Mucosa of stomach (tissue), 1 donor: Measurements from ENCODE around the gene SASH1.
"Not testable (repeated sequence)": the region's sequence is repeated elsewhere in the genome, so short reads cannot be mapped to it uniquely, and the experiment has no call there.

Source experiments
- H3K27me3 ChIP-seq: one replicate; pipeline ENCODE4 v1.7.0; 2013; ENCODE audit warnings: mild to moderate bottlenecking, low read length; ENCODE audit not compliant: control insufficient read depth, insufficient read depth
- H3K36me3 ChIP-seq: one replicate; pipeline ENCODE4 v1.7.0; 2013; ENCODE audit warnings: low read length; ENCODE audit not compliant: control insufficient read depth, insufficient read depth
- H3K4me1 ChIP-seq: one replicate; pipeline ENCODE4 v1.7.0; 2013; ENCODE audit warnings: mild to moderate bottlenecking, low read length; ENCODE audit not compliant: control insufficient read depth, insufficient read depth
- H3K4me3 ChIP-seq: one replicate; pipeline ENCODE4 v1.7.0; 2013; ENCODE audit warnings: low read length
- H3K9ac ChIP-seq: one replicate; pipeline ENCODE4 v1.7.0; 2013; ENCODE audit warnings: mild to moderate bottlenecking, low read length, moderate library complexity
- H3K9me3 ChIP-seq: one replicate; pipeline ENCODE4 v1.7.0; 2013; ENCODE audit warnings: mild to moderate bottlenecking, low read length, moderate library complexity; ENCODE audit not compliant: control insufficient read depth
- donor health status: Pancreatic carcinoma.

Gene SASH1

GRCh38 chr6:148382051-148382450, 39.4 kb downstream of the SASH1 start:
- not testable (repeated sequence) for H3K27me3 ChIP-seq, H3K4me3 ChIP-seq, H3K9me3 ChIP-seq, H3K36me3 ChIP-seq, H3K4me1 ChIP-seq, H3K9ac ChIP-seq

- H3K4me3 ChIP-seq, result no peak overlapping the region
- no peak overlapping the region for H3K9ac ChIP-seq
- H3K36me3 ChIP-seq, result no peaks in the 10 kb centered on the region
- no peaks in the 10 kb centered on the region for H3K4me1 ChIP-seq
- H3K9me3 ChIP-seq, result no peaks in the 10 kb centered on the region
- no peaks in the 10 kb centered on the region for H3K27me3 ChIP-seq
Measured at GRCh38 chr6:148382861-148383260, 40.2 kb downstream of the SASH1 start.

- H3K9me3 ChIP-seq, result no peaks in the 10 kb centered on the region
- no peaks in the 10 kb centered on the region for H3K36me3 ChIP-seq
- H3K4me3 ChIP-seq, result no peak overlapping the region
- H3K27me3 ChIP-seq, result no peaks in the 10 kb centered on the region
- H3K4me1 ChIP-seq, result no peaks in the 10 kb centered on the region
- H3K9ac ChIP-seq, result no peak overlapping the region
Measured at GRCh38 chr6:148383658-148384368, 41.2 kb downstream of the SASH1 start.

GRCh38 chr6:148385379-148385778, 42.7 kb downstream of the SASH1 start:
- H3K9ac ChIP-seq, result no peak overlapping the region
- H3K4me1 ChIP-seq, result no peaks in the 10 kb centered on the region
- H3K36me3 ChIP-seq, result no peaks in the 10 kb centered on the region
- no peaks in the 10 kb centered on the region for H3K9me3 ChIP-seq
- H3K4me3 ChIP-seq, result no peak overlapping the region
- no peaks in the 10 kb centered on the region for H3K27me3 ChIP-seq

GRCh38 chr6:148388521-148388920, 45.9 kb downstream of the SASH1 start:
- Histone ChIP-seq H3K9ac (no peak overlapping the region), H3K27me3 (no peaks in the 10 kb centered on the region), H3K4me3 (no peak overlapping the region), H3K36me3 (no peaks in the 10 kb centered on the region), H3K4me1 (no peaks in the 10 kb centered on the region), H3K9me3 (no peaks in the 10 kb centered on the region)

- Histone ChIP-seq H3K4me3 (no peak overlapping the region), H3K4me1 (no peaks in the 10 kb centered on the region), H3K9ac (no peak overlapping the region)
Measured at GRCh38 chr6:148389086-148389485, 46.4 kb downstream of the SASH1 start.

GRCh38 chr6:148389917-148390316, 47.3 kb downstream of the SASH1 start:
- no peak overlapping the region for H3K9ac ChIP-seq
- no peaks in the 10 kb centered on the region for H3K36me3 ChIP-seq
- H3K4me1 ChIP-seq, result no peaks in the 10 kb centered on the region
- no peaks in the 10 kb centered on the region for H3K27me3 ChIP-seq
- no peak overlapping the region for H3K4me3 ChIP-seq
- no peaks in the 10 kb centered on the region for H3K9me3 ChIP-seq

More at GRCh38 chr6:148389086-148389485, 46.4 kb downstream of the SASH1 start:
- Histone ChIP-seq H3K9me3 (no peaks in the 10 kb centered on the region), H3K27me3 (no peaks in the 10 kb centered on the region), H3K36me3 (no peaks in the 10 kb centered on the region)

- H3K4me3 ChIP-seq, H3K9me3 ChIP-seq, H3K36me3 ChIP-seq, H3K9ac ChIP-seq, H3K27me3 ChIP-seq, H3K4me1 ChIP-seq: not testable (repeated sequence)
Measured at GRCh38 chr6:148392127-148392526, 49.5 kb downstream of the SASH1 start.

- H3K4me3 ChIP-seq, result no peak overlapping the region
- H3K36me3 ChIP-seq, result no peaks in the 10 kb centered on the region
- H3K9me3 ChIP-seq, result no peaks in the 10 kb centered on the region
- no peaks in the 10 kb centered on the region for H3K27me3 ChIP-seq
- H3K9ac ChIP-seq, result no peak overlapping the region
- no peaks in the 10 kb centered on the region for H3K4me1 ChIP-seq
Measured at GRCh38 chr6:148392671-148393070, 50.0 kb downstream of the SASH1 start.

- no peak overlapping the region for H3K9ac ChIP-seq
- no peaks in the 10 kb centered on the region for H3K27me3 ChIP-seq
- H3K36me3 ChIP-seq, result no peaks in the 10 kb centered on the region
- H3K4me1 ChIP-seq, result no peaks in the 10 kb centered on the region
- no peak overlapping the region for H3K4me3 ChIP-seq
- no peaks in the 10 kb centered on the region for H3K9me3 ChIP-seq
Measured at GRCh38 chr6:148395583-148396101, 53.0 kb downstream of the SASH1 start.

GRCh38 chr6:148396411-148396810, 53.8 kb downstream of the SASH1 start:
- Histone ChIP-seq H3K36me3 (no peaks in the 10 kb centered on the region), H3K9me3 (no peaks in the 10 kb centered on the region), H3K4me3 (no peak overlapping the region), H3K4me1 (no peaks in the 10 kb centered on the region), H3K27me3 (no peaks in the 10 kb centered on the region), H3K9ac (no peak overlapping the region)

GRCh38 chr6:148396926-148397325, 54.3 kb downstream of the SASH1 start:
- H3K4me1 ChIP-seq, result no peaks in the 10 kb centered on the region
- H3K27me3 ChIP-seq, result no peaks in the 10 kb centered on the region
- no peaks in the 10 kb centered on the region for H3K36me3 ChIP-seq
- no peak overlapping the region for H3K4me3 ChIP-seq
- no peak overlapping the region for H3K9ac ChIP-seq
- no peaks in the 10 kb centered on the region for H3K9me3 ChIP-seq

- H3K36me3 ChIP-seq, result no peaks in the 10 kb centered on the region
- no peaks in the 10 kb centered on the region for H3K4me1 ChIP-seq
- no peaks in the 10 kb centered on the region for H3K9me3 ChIP-seq
- no peaks in the 10 kb centered on the region for H3K27me3 ChIP-seq
- H3K9ac ChIP-seq, result no peak overlapping the region
- no peak overlapping the region for H3K4me3 ChIP-seq
Measured at GRCh38 chr6:148398244-148398643, 55.6 kb downstream of the SASH1 start.
